SK-N-SH treated with all-trans-retinoic acid at 6 μM for 48 hours (cell line): ENCODE results near the gene EPHB3.

Experiments
- ATAC-seq: fragments of 200-7000 bp; cut with Tn5 transposase; 3 replicates; pipeline ENCODE4 v1.9.1; 2020; ENCODE audit warnings: mild to moderate bottlenecking, moderate library complexity
- ARNTL ChIP-seq: fragments of 450-650 bp; formaldehyde crosslinking; IDR thresholded peaks from 2 replicates; pipeline ENCODE4 v1.5.0; 2020; ENCODE audit warnings: low read depth, mild to moderate bottlenecking, moderate library complexity, borderline replicate concordance
- CREB5 ChIP-seq: fragments of 250-450 bp; sonication (Bioruptor Pico); IDR thresholded peaks from 2 replicates; pipeline ENCODE4 v1.5.1; 2020; ENCODE audit warnings: low read depth, mild to moderate bottlenecking, moderate library complexity
- CSDC2 ChIP-seq: fragments of 250-450 bp; sonication (Bioruptor Pico); IDR thresholded peaks from 2 replicates; pipeline ENCODE4 v1.5.0; 2020; ENCODE audit warnings: mild to moderate bottlenecking, moderate library complexity
- CSRNP3 ChIP-seq: fragments of 250-450 bp; sonication (Bioruptor Pico); IDR thresholded peaks from 2 replicates; pipeline ENCODE4 v1.5.1; 2021; ENCODE audit warnings: mild to moderate bottlenecking, moderate library complexity
- ESRRG ChIP-seq: fragments of 250-450 bp; sonication (Bioruptor Pico); IDR thresholded peaks from 2 replicates; pipeline ENCODE4 v1.6.1; 2021; ENCODE audit warnings: mild to moderate bottlenecking
- GLIS3 ChIP-seq: fragments of 250-450 bp; sonication (Bioruptor Pico); IDR thresholded peaks from 2 replicates; pipeline ENCODE4 v1.5.0; 2020; ENCODE audit warnings: mild to moderate bottlenecking, moderate library complexity
- ISL1 ChIP-seq: fragments of 250-450 bp; sonication (Bioruptor Pico); IDR thresholded peaks from 2 replicates; pipeline ENCODE4 v2.1.2; 2022; ENCODE audit warnings: mild to moderate bottlenecking, moderate library complexity
- OSR1 ChIP-seq: fragments of 250-450 bp; sonication (Bioruptor Pico); IDR thresholded peaks from 2 replicates; pipeline ENCODE4 v1.8.0; 2022; ENCODE audit warnings: moderate library complexity, mild to moderate bottlenecking, inconsistent platforms
- PATZ1 ChIP-seq: fragments of 250-450 bp; sonication (Bioruptor Pico); IDR thresholded peaks from 2 replicates; pipeline ENCODE4 v1.8.0; 2020; ENCODE audit warnings: mild to moderate bottlenecking, moderate library complexity, borderline replicate concordance
- POU6F1 ChIP-seq: fragments of 250-450 bp; sonication (Bioruptor Pico); IDR thresholded peaks from 2 replicates; pipeline ENCODE4 v1.8.0; 2021; ENCODE audit warnings: low read depth, mild to moderate bottlenecking, moderate library complexity, borderline replicate concordance
- PPARA ChIP-seq: fragments of 250-450 bp; sonication (Bioruptor Pico); IDR thresholded peaks from 2 replicates; pipeline ENCODE4 v1.5.0; 2020; ENCODE audit warnings: mild to moderate bottlenecking, borderline replicate concordance
- RARB ChIP-seq: fragments of 250-450 bp; sonication (Bioruptor Pico); IDR thresholded peaks from 2 replicates; pipeline ENCODE4 v1.8.0; 2021; ENCODE audit warnings: mild to moderate bottlenecking, moderate library complexity
- SNAI2 ChIP-seq: fragments of 250-450 bp; sonication (Bioruptor Pico); IDR thresholded peaks from 2 replicates; pipeline ENCODE4 v1.5.0; 2020; ENCODE audit warnings: mild to moderate bottlenecking, moderate library complexity
- TCF4 ChIP-seq: fragments of 250-450 bp; sonication (Bioruptor Pico); IDR thresholded peaks from 2 replicates; pipeline ENCODE4 v1.8.0; 2021; ENCODE audit warnings: mild to moderate bottlenecking, moderate library complexity, borderline replicate concordance
- TOX ChIP-seq: fragments of 250-450 bp; sonication (Bioruptor Pico); IDR thresholded peaks from 2 replicates; pipeline ENCODE4 v1.8.0; 2021; ENCODE audit warnings: mild to moderate bottlenecking, moderate library complexity, borderline replicate concordance
- TSHZ2 ChIP-seq: fragments of 250-450 bp; sonication (Bioruptor Pico); IDR thresholded peaks from 2 replicates; pipeline ENCODE4 v1.5.0; 2020; ENCODE audit warnings: mild to moderate bottlenecking, moderate library complexity
- ZC3H10 ChIP-seq: fragments of 250-450 bp; sonication (Bioruptor Pico); IDR thresholded peaks from 2 replicates; pipeline ENCODE4 v1.5.1; 2021; ENCODE audit warnings: mild to moderate bottlenecking, moderate library complexity
- ZFP3 ChIP-seq: fragments of 250-450 bp; sonication (Bioruptor Pico); IDR thresholded peaks from 2 replicates; pipeline ENCODE4 v1.5.0; 2020; ENCODE audit warnings: mild to moderate bottlenecking, moderate library complexity
- ZFP30 ChIP-seq: fragments of 450-650 bp; formaldehyde crosslinking; IDR thresholded peaks from 2 replicates; pipeline ENCODE4 v1.5.0; 2022; ENCODE audit warnings: mild to moderate bottlenecking, moderate library complexity
- ZNF565 ChIP-seq: fragments of 450-650 bp; formaldehyde crosslinking; conservative IDR thresholded peaks from 2 replicates; pipeline ENCODE4 v1.5.0; 2020; ENCODE audit warnings: low read depth, mild to moderate bottlenecking, moderate library complexity
- ZNF70 ChIP-seq: fragments of 450-650 bp; formaldehyde crosslinking; IDR thresholded peaks from 2 replicates; pipeline ENCODE4 v1.5.0; 2020; ENCODE audit warnings: mild to moderate bottlenecking, moderate library complexity
- ZNF8 ChIP-seq: fragments of 450-650 bp; formaldehyde crosslinking; IDR thresholded peaks from 2 replicates; pipeline ENCODE4 v1.5.0; 2020; ENCODE audit warnings: mild to moderate bottlenecking, moderate library complexity

EPHB3 gene

DNA sequence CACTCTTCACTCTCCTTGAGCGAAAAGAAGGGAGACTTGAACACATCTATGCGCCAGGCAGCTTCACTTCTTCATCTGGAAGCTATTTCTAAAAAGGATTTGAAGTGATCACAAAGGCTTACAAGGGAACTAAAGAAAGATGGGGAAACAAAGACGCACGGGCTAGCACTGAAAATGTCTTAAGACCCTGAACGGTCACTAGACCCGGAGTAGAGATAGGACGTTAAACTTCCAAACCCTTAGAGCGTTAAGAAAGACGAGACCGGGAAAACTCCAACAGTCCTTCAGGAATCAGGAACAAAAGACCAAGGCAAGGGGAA, 47.5 kb upstream of the EPHB3 start:
- ATAC-seq: no peak; the same call in 2 of the 3 replicates

GRCh38 chr3:184523825-184524615, 37.6 kb upstream of the EPHB3 start:
- no peak for TF ChIP-seq OSR1 (CRISPR knock-in tag)
- ATAC-seq: peak; percentile 81

More for the DNA sequence above, 47.5 kb upstream of the EPHB3 start:
- TF ChIP-seq POU6F1: no peak
- TF ChIP-seq ZFP30 (CRISPR knock-in tag): no peak
- TF ChIP-seq RARB (CRISPR knock-in tag): no peak
- TF ChIP-seq PPARA: no peak
- TF ChIP-seq GLIS3 (CRISPR knock-in tag): no peak
- no peak for TF ChIP-seq ZFP3 (CRISPR knock-in tag)
- no peak for TF ChIP-seq TOX (CRISPR knock-in tag)
- TF ChIP-seq ESRRG (CRISPR knock-in tag): no peak
- TF ChIP-seq ZNF70 (CRISPR knock-in tag): no peak
- TF ChIP-seq ZC3H10: no peak
- no peak for TF ChIP-seq SNAI2 (CRISPR knock-in tag)
- TF ChIP-seq CSRNP3: no peak
- no peak for TF ChIP-seq CSDC2 (CRISPR knock-in tag)
- TF ChIP-seq TSHZ2 (CRISPR knock-in tag): no peak
- no peak for TF ChIP-seq ISL1
- TF ChIP-seq OSR1 (CRISPR knock-in tag): no peak
- no peak for TF ChIP-seq ZNF565
- TF ChIP-seq TCF4: no peak
- TF ChIP-seq ZNF8 (CRISPR knock-in tag): no peak
- TF ChIP-seq PATZ1 (CRISPR knock-in tag): no peak

DNA sequence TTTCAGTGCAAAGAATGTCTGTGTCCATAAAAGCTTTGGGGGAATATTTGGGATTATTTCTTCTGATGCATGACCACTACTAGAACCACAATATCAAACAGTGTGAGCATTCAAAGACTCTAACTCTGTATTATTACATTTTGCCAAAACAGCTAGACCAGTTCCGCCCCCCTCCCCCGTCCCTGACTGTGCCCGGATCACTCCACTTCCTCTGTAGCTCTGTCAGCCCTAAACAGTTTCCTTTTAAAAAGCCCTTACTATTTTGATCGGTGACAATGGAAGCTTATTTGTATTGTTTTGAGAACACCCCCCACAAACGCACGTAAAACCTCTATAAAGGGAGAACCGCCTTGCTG, 36.6 kb upstream of the EPHB3 start:
- ATAC-seq: peak; percentile 51
- TF ChIP-seq OSR1 (CRISPR knock-in tag) (no peak), SNAI2 (CRISPR knock-in tag) (no peak), ARNTL (CRISPR knock-in tag) (no peak), TSHZ2 (CRISPR knock-in tag) (no peak), ZFP30 (CRISPR knock-in tag) (no peak), ZNF565 (no peak), ZC3H10 (no peak), CSDC2 (CRISPR knock-in tag) (no peak), PPARA (no peak), ISL1 (no peak), ZNF8 (CRISPR knock-in tag) (no peak), POU6F1 (no peak), ZFP3 (CRISPR knock-in tag) (no peak), ZNF70 (CRISPR knock-in tag) (no peak), CREB5 (CRISPR knock-in tag) (no peak), RARB (CRISPR knock-in tag) (no peak), ESRRG (CRISPR knock-in tag) (no peak), GLIS3 (CRISPR knock-in tag) (no peak)
